H9 (cell line): ENCODE measurements around the gene SORCS2. TPM values are rescaled to one million over a fixed set of nuclear protein-coding genes. Genes with fewer than 3 reads are reported as not detected.
"Not testable (repeated sequence)": the region's sequence is repeated elsewhere in the genome, so short reads cannot be mapped to it uniquely, and the experiment has no call there.

Source experiments
- DNase-seq: peaks from one replicate; pipeline ENCODE4 v3.0.0-alpha.2; 2017
- H2AFZ ChIP-seq: one replicate; pipeline ENCODE4 v1.6.1; 2013; ENCODE audit warnings: mild to moderate bottlenecking, low read length, control low read depth, moderate library complexity
- H2AK5ac ChIP-seq: 2 replicates; pipeline ENCODE4 v1.6.1; 2013; ENCODE audit warnings: low read length, control low read depth, mixed read lengths; ENCODE audit not compliant: insufficient read length
- H2BK120ac ChIP-seq: one replicate; pipeline ENCODE4 v1.6.1; 2013; ENCODE audit warnings: low read depth, mild to moderate bottlenecking, low read length, control low read depth, inconsistent platforms; ENCODE audit not compliant: poor library complexity, severe bottlenecking
- H2BK12ac ChIP-seq: 2 replicates; pipeline ENCODE4 v1.6.1; 2013; ENCODE audit warnings: low read length, control low read depth, mixed read lengths, low read depth; ENCODE audit not compliant: insufficient read length
- H2BK15ac ChIP-seq: 2 replicates; pipeline ENCODE4 v1.6.1; 2013; ENCODE audit warnings: low read depth, low read length, control low read depth
- H2BK20ac ChIP-seq: one replicate; pipeline ENCODE4 v1.6.1; 2013; ENCODE audit warnings: low read depth, mild to moderate bottlenecking, low read length, control low read depth, inconsistent platforms; ENCODE audit not compliant: poor library complexity, severe bottlenecking
- H2BK5ac ChIP-seq: 2 replicates; pipeline ENCODE4 v1.6.1; 2013; ENCODE audit warnings: low read length, control low read depth, mixed read lengths; ENCODE audit not compliant: insufficient read length
- H3K14ac ChIP-seq: 2 replicates; pipeline ENCODE4 v1.6.1; 2013; ENCODE audit warnings: low read length, control low read depth; ENCODE audit not compliant: insufficient read depth
- H3K18ac ChIP-seq: 2 replicates; pipeline ENCODE4 v1.6.1; 2013; ENCODE audit warnings: low read depth, mild to moderate bottlenecking, mixed read lengths, low read length, control low read depth; ENCODE audit not compliant: insufficient read length
- H3K23ac ChIP-seq: 2 replicates; pipeline ENCODE4 v1.6.1; 2013; ENCODE audit warnings: low read length, control low read depth, mixed read lengths, low read depth; ENCODE audit not compliant: insufficient read length
- H3K23me2 ChIP-seq: 2 replicates; pipeline ENCODE4 v1.6.1; 2013; ENCODE audit warnings: low read depth, mild to moderate bottlenecking, mixed read lengths, low read length, control low read depth; ENCODE audit not compliant: insufficient read length, poor library complexity, severe bottlenecking
- H3K27ac ChIP-seq: 2 replicates; pipeline ENCODE4 v1.5.1; 2013; ENCODE audit warnings: low read length, control low read depth, mixed read lengths, low read depth; ENCODE audit not compliant: insufficient read length
- H3K27me3 ChIP-seq: 2 replicates; pipeline ENCODE4 v1.6.1; 2013; ENCODE audit warnings: low read length, control low read depth, inconsistent platforms; ENCODE audit not compliant: insufficient read depth
- H3K4ac ChIP-seq: 2 replicates; pipeline ENCODE4 v1.6.1; 2013; ENCODE audit warnings: low read depth, mild to moderate bottlenecking, control low read depth, inconsistent platforms, low read length, moderate library complexity
- H3K4me1 ChIP-seq: 2 replicates; pipeline ENCODE4 v1.6.1; 2013; ENCODE audit warnings: low read length, control low read depth, inconsistent platforms; ENCODE audit not compliant: insufficient read depth
- H3K4me2 ChIP-seq: 2 replicates; pipeline ENCODE4 v1.6.1; 2013; ENCODE audit warnings: low read length, control low read depth, mixed read lengths; ENCODE audit not compliant: insufficient read length, insufficient read depth
- H3K56ac ChIP-seq: 2 replicates; pipeline ENCODE4 v1.6.1; 2013; ENCODE audit warnings: low read depth, mild to moderate bottlenecking, mixed read lengths, low read length, control low read depth; ENCODE audit not compliant: insufficient read length
- H3K79me1 ChIP-seq: 2 replicates; pipeline ENCODE4 v1.6.1; 2013; ENCODE audit warnings: low read depth, mild to moderate bottlenecking, moderate library complexity, low read length, control low read depth, inconsistent platforms; ENCODE audit not compliant: insufficient read depth, poor library complexity, severe bottlenecking
- H3K79me2 ChIP-seq: 2 replicates; pipeline ENCODE4 v1.6.1; 2013; ENCODE audit warnings: low read length, control low read depth, inconsistent platforms; ENCODE audit not compliant: insufficient read depth
- H3K9ac ChIP-seq: 2 replicates; pipeline ENCODE4 v1.6.1; 2013; ENCODE audit warnings: low read length, control low read depth, mixed read lengths; ENCODE audit not compliant: insufficient read length; ENCODE audit errors: extremely low read depth
- H3K9me3 ChIP-seq: one replicate; pipeline ENCODE4 v1.6.1; 2013; ENCODE audit warnings: low read depth, low read length, inconsistent platforms; ENCODE audit not compliant: control insufficient read depth
- H3T11ph ChIP-seq: one replicate; pipeline ENCODE4 v1.6.1; 2013; ENCODE audit warnings: mild to moderate bottlenecking, low read length, control low read depth, inconsistent platforms
- H4K20me1 ChIP-seq: one replicate; pipeline ENCODE4 v1.6.1; 2013; ENCODE audit not compliant: control insufficient read depth, insufficient read length, insufficient read depth
- H4K5ac ChIP-seq: 2 replicates; pipeline ENCODE4 v1.6.1; 2013; ENCODE audit warnings: low read depth, mild to moderate bottlenecking, mixed read lengths, low read length, control low read depth; ENCODE audit not compliant: insufficient read length
- H4K8ac ChIP-seq: replicated peaks from 2 replicates; pipeline ENCODE4 v1.6.1; 2013; ENCODE audit warnings: low read length, control low read depth, mixed read lengths, low read depth; ENCODE audit not compliant: insufficient read length
- H4K91ac ChIP-seq: 2 replicates; pipeline ENCODE4 v1.6.1; 2013; ENCODE audit warnings: low read depth, mild to moderate bottlenecking, moderate library complexity, mixed read lengths, low read length, control low read depth; ENCODE audit not compliant: insufficient read length
- H3K27ac Mint-ChIP-seq, 3 experiments: 2 replicates in 2 of 3; 3 replicates in 1 of 3; pipeline ENCODE4 v1.8.0; 2020 to 2021; ENCODE audit warnings: mixed read lengths in 3 of 3, mild to moderate bottlenecking in 1 of 3, moderate library complexity in 1 of 3
- H3K27me3 Mint-ChIP-seq: 2 replicates; pipeline ENCODE4 v1.8.0; 2021; ENCODE audit warnings: low read depth, mild to moderate bottlenecking, moderate library complexity, mixed read lengths
- H3K36me3 Mint-ChIP-seq, 3 experiments: 2 replicates in 2 of 3; 3 replicates in 1 of 3; pipeline ENCODE4 v1.8.0; 2020 to 2021; ENCODE audit warnings: low read depth in 3 of 3, mixed read lengths in 3 of 3; ENCODE audit not compliant: insufficient read depth in 1 of 3
- H3K4me1 Mint-ChIP-seq, 2 experiments: 2 replicates each; pipeline ENCODE4 v1.8.0; 2020; ENCODE audit warnings: mixed read lengths in 2 of 2
- H3K4me3 Mint-ChIP-seq, 2 experiments: 2 replicates in 1 of 2; 3 replicates in 1 of 2; pipeline ENCODE4 v1.8.0; 2020 to 2021; ENCODE audit warnings: mild to moderate bottlenecking in 2 of 2, mixed read lengths in 2 of 2, moderate library complexity in 1 of 2
- H3K9me3 Mint-ChIP-seq, 2 experiments: 2 replicates in 1 of 2; 3 replicates in 1 of 2; pipeline ENCODE4 v1.8.0; 2020; ENCODE audit warnings: mild to moderate bottlenecking in 2 of 2, mixed read lengths in 2 of 2, moderate library complexity in 1 of 2
- CTCF ChIP-seq: fragments of 200-600 bp; sonication (generic); conservative IDR thresholded peaks from 3 replicates; pipeline ENCODE4 v1.8.0; 2021; ENCODE audit warnings: antibody characterized with exemption, mild to moderate bottlenecking
- WGBS: extraction: QIAGEN DNeasy Blood & Tissue Kit; methylation state at CpG from one replicate; pipeline ENCODE4 v1.1.7; 2013; ENCODE audit warnings: missing lambda C conversion rate, low lambda C conversion rate, mixed read lengths; ENCODE audit not compliant: insufficient read length; ENCODE audit errors: extremely low coverage; 5-methylcytosine and 5-hydroxymethylcytosine counted together
- total RNA-seq: library from RNA; stranded (reverse); gene quantifications from 2 replicates; pipeline ENCODE4 v1.2.1, GENCODE V29; 2021

Gene SORCS2
- total RNA-seq, 1 experiment from 2014 or later = 0.57 TPM

- no peak overlapping the region; the same call in 1 of the 2 replicates for H3K14ac ChIP-seq
Observed at GRCh38 chr4:7600247-7600646, 407.9 kb downstream of the SORCS2 start.

GRCh38 chr4:7602166-7602565, 409.8 kb downstream of the SORCS2 start:
- H3K14ac ChIP-seq, H3K9ac ChIP-seq, H3K27ac ChIP-seq, H3K79me2 ChIP-seq, H3K4me1 Mint-ChIP-seq, H3K23me2 ChIP-seq, H3K56ac ChIP-seq, H2BK12ac ChIP-seq, H3K27me3 ChIP-seq, H2BK120ac ChIP-seq, H4K8ac ChIP-seq, H2AK5ac ChIP-seq, H3K4ac ChIP-seq, H3K4me1 ChIP-seq, H3K18ac ChIP-seq, H2BK5ac ChIP-seq, H3K23ac ChIP-seq, H4K5ac ChIP-seq, H2BK15ac ChIP-seq, H3T11ph ChIP-seq, H4K91ac ChIP-seq, H3K79me1 ChIP-seq, H3K4me2 ChIP-seq, DNase-seq, H4K20me1 ChIP-seq, H2AFZ ChIP-seq, H2BK20ac ChIP-seq, H3K4me3 Mint-ChIP-seq, H3K27ac Mint-ChIP-seq, H3K9me3 ChIP-seq: not testable (repeated sequence)
- H3K27me3 Mint-ChIP-seq = peaks cover 16% of the 10 kb centered on the region
- no CpG with 5 or more reads among the region's 30 CpGs for WGBS
- peaks cover 28 to 29% of the 10 kb centered on the region in 2 experiments for H3K9me3 Mint-ChIP-seq
- peaks cover 7 to 10% (median 8%) of the 10 kb centered on the region in 3 experiments; a peak in 6 of 7 replicates for H3K36me3 Mint-ChIP-seq

More at GRCh38 chr4:7600247-7600646, 407.9 kb downstream of the SORCS2 start:
- TF ChIP-seq CTCF = no peak
- Histone ChIP-seq H3K4me1 (peaks cover 4% of the 10 kb centered on the region; the same call in 1 of the 2 replicates), H4K91ac (no peak overlapping the region), H4K20me1 (no peaks in the 10 kb centered on the region), H3K18ac (no peak overlapping the region), H3T11ph (no peak overlapping the region), H2BK20ac (no peak overlapping the region), H3K9me3 (no peaks in the 10 kb centered on the region), H3K27ac (no peak overlapping the region), H2BK12ac (no peak overlapping the region), H3K27me3 (no peaks in the 10 kb centered on the region), H3K23ac (no peak overlapping the region), H3K79me1 (no peaks in the 10 kb centered on the region), H2AK5ac (no peak overlapping the region), H2BK15ac (no peak overlapping the region), H2AFZ (no peak overlapping the region), H3K23me2 (no peaks in the 10 kb centered on the region), H3K56ac (no peak overlapping the region), H2BK5ac (no peak overlapping the region), H4K5ac (no peak overlapping the region), H3K4me2 (no peak overlapping the region), H2BK120ac (no peak overlapping the region), H3K4ac (no peak overlapping the region), H3K79me2 (no peaks in the 10 kb centered on the region), H4K8ac (no peak overlapping the region), H3K9ac (no peak overlapping the region)
- Mint-ChIP-seq H3K27ac (no peak overlapping the region), H3K36me3 (peaks cover 7 to 10% (median 8%) of the 10 kb centered on the region in 3 experiments; a peak in 6 of 7 replicates), H3K4me3 (no peak overlapping the region), H3K4me1 (peaks cover 15 to 20% of the 10 kb centered on the region in 2 experiments), H3K27me3 (peaks cover 13% of the 10 kb centered on the region), H3K9me3 (peaks cover 28 to 29% of the 10 kb centered on the region in 2 experiments)
- no CpG with 5 or more reads among the region's 17 CpGs for WGBS
- no peak for DNase-seq
